Measurements from ENCODE around the gene GABBR1. TPM values are rescaled to one million over a fixed set of nuclear protein-coding genes. Genes with fewer than 3 reads are reported as not detected.
A peak's percentile ranks its signal among the peaks of the same experiment; 100 is the strongest.

The GABBR1 gene
- total and polyA plus RNA-seq, 2 donors from 2014 or later = 12.7 to 46.7 TPM

GRCh38 chr6:29590218-29590808, 42.7 kb downstream of the GABBR1 start:
- Histone ChIP-seq H3K4me1 (ENCODE audit: control insufficient read depth in 2 of 3, insufficient read depth in 2 of 3, low read depth in 1 of 3, low read length in 3 of 3) (no peaks in the 10 kb centered on the region), H3K9ac (ENCODE audit: low read length in 3 of 3) (no peak overlapping the region), H3K4me3 (ENCODE audit: low read length in 3 of 3) (no peak overlapping the region), H3K36me3 (ENCODE audit: control insufficient read depth in 2 of 3, insufficient read depth in 3 of 3, low read length in 3 of 3) (no peaks in the 10 kb centered on the region), H3K9me3 (ENCODE audit: control insufficient read depth in 2 of 3, insufficient read depth in 1 of 3, low read length in 3 of 3) (no peaks in the 10 kb centered on the region), H3K27me3 (ENCODE audit: control insufficient read depth, insufficient read depth, low read length) (no peaks in the 10 kb centered on the region), H3K27ac (ENCODE audit: low read depth in 2 of 2, low read length in 2 of 2) (no peak overlapping the region)
- no peak for TF ChIP-seq CTCF (IDR thresholded peaks at IDR 0.05; ENCODE audit: borderline replicate concordance, extremely low read depth, insufficient read depth)
- no peak for FAIRE-seq
- no peak for DNase-seq
- intact Hi-C loops (cut with DNase I) = no loop called here

DNA sequence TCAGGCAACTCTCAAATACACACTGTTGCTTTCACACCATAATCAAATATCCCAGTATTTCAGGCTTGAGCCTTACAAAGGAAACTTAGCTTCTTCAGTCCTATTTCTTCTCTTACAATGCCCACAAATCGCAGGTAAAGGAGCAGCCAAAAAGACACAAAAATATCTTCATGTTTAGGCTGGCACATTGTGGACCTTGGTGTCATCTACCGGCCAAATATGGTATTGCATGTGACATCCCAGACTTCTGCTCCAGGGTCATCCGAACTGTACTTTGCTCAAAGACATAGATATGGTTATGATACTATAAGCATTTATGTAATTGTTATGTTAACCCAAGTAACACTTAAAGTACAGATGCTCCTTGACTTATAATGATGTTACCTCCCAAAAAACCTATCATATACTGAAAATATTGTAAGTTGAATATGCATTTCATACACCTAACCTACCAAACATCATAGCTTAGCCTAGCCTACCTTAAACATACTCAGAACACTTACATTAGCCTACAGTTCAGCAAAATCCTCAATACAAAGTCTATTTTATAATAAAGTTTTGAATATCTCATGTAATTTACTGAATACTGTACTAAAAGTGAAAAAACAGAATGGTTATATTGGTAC, 43.4 kb downstream of the GABBR1 start:
- TF ChIP-seq CTCF (IDR thresholded peaks at IDR 0.05; ENCODE audit: borderline replicate concordance, extremely low read depth, insufficient read depth) = peak; percentile 96
- H3K27me3 ChIP-seq (ENCODE audit: control insufficient read depth, insufficient read depth, low read length) = no peaks in the 10 kb centered on the region
- no peaks in the 10 kb centered on the region for H3K36me3 ChIP-seq (ENCODE audit: control insufficient read depth in 2 of 3, insufficient read depth in 3 of 3, low read length in 3 of 3)
- intact Hi-C loops (cut with DNase I) = no loop called here
- H3K4me1 ChIP-seq (ENCODE audit: control insufficient read depth in 2 of 3, insufficient read depth in 2 of 3, low read depth in 1 of 3, low read length in 3 of 3) = no peaks in the 10 kb centered on the region
- FAIRE-seq (peak; percentile 35), DNase-seq (peak in 3 of 5 donors; percentile 32 to 68 (median 57))
- no peak overlapping the region for H3K9ac ChIP-seq (ENCODE audit: low read length in 3 of 3)
- no peak overlapping the region for H3K4me3 ChIP-seq (ENCODE audit: low read length in 3 of 3)
- H3K27ac ChIP-seq (ENCODE audit: low read depth in 2 of 2, low read length in 2 of 2) = no peak overlapping the region
- H3K9me3 ChIP-seq (ENCODE audit: control insufficient read depth in 2 of 3, insufficient read depth in 1 of 3, low read length in 3 of 3) = no peaks in the 10 kb centered on the region

DNA sequence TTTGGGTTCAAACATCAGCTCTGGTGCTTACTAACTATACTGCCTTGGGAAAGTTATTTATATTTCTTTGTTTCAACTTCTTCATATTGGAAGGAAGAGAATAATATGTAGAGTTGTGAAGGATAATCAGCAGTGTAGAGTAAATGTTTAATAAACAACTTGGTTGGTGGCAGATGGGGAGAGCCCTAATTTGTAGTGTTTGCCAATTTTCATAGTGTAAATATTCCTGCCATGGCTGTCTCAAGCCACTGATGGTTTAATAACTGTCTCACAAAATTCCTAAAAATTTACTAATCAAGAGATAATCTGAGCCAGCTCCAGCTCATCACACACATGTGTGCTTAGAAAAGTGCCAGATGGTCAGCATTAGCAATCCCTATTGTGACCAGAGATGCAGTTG, 48.2 kb downstream of the GABBR1 start, which contains the start of gene OR2H2:
Gene OR2H2, plus strand, starts transcription at position 301 of the 400 bp plus-strand sequence. CDS start 2,824 bp downstream, outside the sequence.
- no peak for TF ChIP-seq CTCF (IDR thresholded peaks at IDR 0.05; ENCODE audit: borderline replicate concordance, extremely low read depth, insufficient read depth)
- Histone ChIP-seq H3K27me3 (ENCODE audit: control insufficient read depth, insufficient read depth, low read length) (no peaks in the 10 kb centered on the region), H3K4me1 (ENCODE audit: control insufficient read depth in 2 of 3, insufficient read depth in 2 of 3, low read depth in 1 of 3, low read length in 3 of 3) (no peaks in the 10 kb centered on the region), H3K36me3 (ENCODE audit: control insufficient read depth in 2 of 3, insufficient read depth in 3 of 3, low read length in 3 of 3) (no peaks in the 10 kb centered on the region), H3K9ac (ENCODE audit: low read length in 3 of 3) (no peak within 1 kb of the TSS), H3K4me3 (ENCODE audit: low read length in 3 of 3) (no peak within 1 kb of the TSS), H3K27ac (ENCODE audit: low read depth in 2 of 2, low read length in 2 of 2) (no peak within 1 kb of the TSS), H3K9me3 (ENCODE audit: control insufficient read depth in 2 of 3, insufficient read depth in 1 of 3, low read length in 3 of 3) (no peaks in the 10 kb centered on the region)
- FAIRE-seq = no peak
- DNase-seq = no peak
- intact Hi-C loops (cut with DNase I) = no loop called here

Data from kidney (tissue), 14 donors.